ENCODE data around the gene ROCK2. TPM values are rescaled to one million over a fixed set of nuclear protein-coding genes. Genes with fewer than 3 reads are reported as not detected.
"Not testable (repeated sequence)": the region's sequence is repeated elsewhere in the genome, so short reads cannot be mapped to it uniquely, and the experiment has no call there.

Gene ROCK2
- total RNA-seq, 1 donor from 2014 or later = 63.5 TPM

DNA sequence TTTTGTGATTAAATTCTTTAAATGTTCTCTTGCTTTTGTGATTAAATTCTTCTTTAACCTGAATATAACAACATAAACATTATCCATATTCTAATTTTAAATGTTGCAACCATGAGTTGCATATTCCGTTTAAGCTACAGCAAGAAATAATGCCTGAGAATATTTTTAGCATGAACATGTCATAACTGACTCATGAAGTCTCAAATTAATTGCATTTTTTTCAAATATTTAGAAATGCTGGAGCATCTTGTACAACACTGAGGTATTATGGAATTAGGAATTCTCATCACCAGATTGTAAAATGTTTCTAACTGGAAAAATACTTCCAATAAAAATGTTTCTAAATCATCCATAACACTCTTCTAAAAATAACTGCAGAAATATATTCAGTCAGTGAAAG is 14.7 kb downstream of the ROCK2 start:
- no peak for ATAC-seq
- H3K36me3 ChIP-seq = no peaks in the 10 kb centered on the region
- intact Hi-C loops (cut with DNase I) = no loop called here
- H3K4me3 ChIP-seq = no peak overlapping the region
- no peak overlapping the region for H3K27ac ChIP-seq
- H3K9me3 ChIP-seq = no peaks in the 10 kb centered on the region
- no peaks in the 10 kb centered on the region for H3K27me3 ChIP-seq
- peaks cover 34% of the 10 kb centered on the region for H3K4me1 ChIP-seq
- TF ChIP-seq, protein P1, sequence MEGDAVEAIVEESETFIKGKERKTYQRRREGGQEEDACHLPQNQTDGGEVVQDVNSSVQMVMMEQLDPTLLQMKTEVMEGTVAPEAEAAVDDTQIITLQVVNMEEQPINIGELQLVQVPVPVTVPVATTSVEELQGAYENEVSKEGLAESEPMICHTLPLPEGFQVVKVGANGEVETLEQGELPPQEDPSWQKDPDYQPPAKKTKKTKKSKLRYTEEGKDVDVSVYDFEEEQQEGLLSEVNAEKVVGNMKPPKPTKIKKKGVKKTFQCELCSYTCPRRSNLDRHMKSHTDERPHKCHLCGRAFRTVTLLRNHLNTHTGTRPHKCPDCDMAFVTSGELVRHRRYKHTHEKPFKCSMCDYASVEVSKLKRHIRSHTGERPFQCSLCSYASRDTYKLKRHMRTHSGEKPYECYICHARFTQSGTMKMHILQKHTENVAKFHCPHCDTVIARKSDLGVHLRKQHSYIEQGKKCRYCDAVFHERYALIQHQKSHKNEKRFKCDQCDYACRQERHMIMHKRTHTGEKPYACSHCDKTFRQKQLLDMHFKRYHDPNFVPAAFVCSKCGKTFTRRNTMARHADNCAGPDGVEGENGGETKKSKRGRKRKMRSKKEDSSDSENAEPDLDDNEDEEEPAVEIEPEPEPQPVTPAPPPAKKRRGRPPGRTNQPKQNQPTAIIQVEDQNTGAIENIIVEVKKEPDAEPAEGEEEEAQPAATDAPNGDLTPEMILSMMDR (IDR thresholded peaks at IDR 0.05) = no peak
- DNase-seq = no peak

- H3K27ac ChIP-seq; H3K36me3 ChIP-seq; intact Hi-C loops (cut with DNase I); H3K9me3 ChIP-seq; DNase-seq; H3K27me3 ChIP-seq; ATAC-seq; H3K4me3 ChIP-seq: not testable (repeated sequence)
- H3K4me1 ChIP-seq = peaks cover 21% of the 10 kb centered on the region
Measured at GRCh38 chr2:11328522-11328921, 15.9 kb downstream of the ROCK2 start.

- no peaks in the 10 kb centered on the region for H3K36me3 ChIP-seq
- no peak for DNase-seq
- peaks cover 19% of the 10 kb centered on the region for H3K4me1 ChIP-seq
- no peak overlapping the region for H3K27ac ChIP-seq
- no peaks in the 10 kb centered on the region for H3K27me3 ChIP-seq
- TF ChIP-seq, protein P1 (IDR thresholded peaks at IDR 0.05) = no peak
- H3K9me3 ChIP-seq = no peaks in the 10 kb centered on the region
- intact Hi-C loops (cut with DNase I) = no loop called here
- no peak overlapping the region for H3K4me3 ChIP-seq
- no peak for ATAC-seq
Measured at GRCh38 chr2:11327871-11328270, 16.6 kb downstream of the ROCK2 start.

- no peaks in the 10 kb centered on the region for H3K27me3 ChIP-seq
- peaks cover 19% of the 10 kb centered on the region for H3K4me1 ChIP-seq
- DNase-seq (no peak), ATAC-seq (no peak)
- no peaks in the 10 kb centered on the region for H3K36me3 ChIP-seq
- no peak overlapping the region for H3K4me3 ChIP-seq
- H3K27ac ChIP-seq = no peak overlapping the region
- intact Hi-C loops (cut with DNase I) = no loop called here
- no peaks in the 10 kb centered on the region for H3K9me3 ChIP-seq
- TF ChIP-seq, protein P1 (IDR thresholded peaks at IDR 0.05) = no peak
Measured at GRCh38 chr2:11326677-11327211, 17.7 kb downstream of the ROCK2 start.

DNA sequence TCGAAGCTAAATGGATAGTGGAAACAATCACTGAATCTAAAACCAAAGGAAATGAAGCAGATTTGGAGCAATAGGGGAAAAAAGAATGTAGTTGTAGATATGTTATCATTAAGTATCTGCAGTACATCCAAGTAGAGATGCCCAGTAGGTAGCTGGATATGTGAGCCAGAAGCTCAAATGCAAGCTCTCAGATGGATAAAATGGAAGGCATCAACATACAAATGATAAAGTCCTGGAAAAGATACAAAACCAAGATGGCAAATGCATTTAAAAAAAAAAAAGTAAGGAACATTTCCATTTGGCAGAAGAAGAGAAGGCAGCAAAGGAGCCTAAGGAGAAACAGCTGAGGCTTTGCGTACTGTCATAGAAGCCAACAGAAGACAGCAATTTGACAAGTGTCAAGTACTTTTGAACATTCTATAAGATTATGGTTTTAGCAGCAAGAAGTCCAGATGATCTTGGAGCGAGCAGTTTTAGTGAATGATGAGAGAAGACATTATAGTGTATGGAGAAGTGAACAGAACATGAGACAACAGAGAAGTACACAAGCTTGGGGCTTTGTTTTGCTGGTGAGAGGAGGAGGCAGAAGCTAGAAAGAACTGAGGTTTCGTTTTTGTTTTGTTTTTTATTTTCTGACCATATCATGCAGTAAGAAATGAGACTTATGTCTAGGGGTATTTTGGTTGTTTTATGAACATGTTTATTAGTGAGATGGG is 18.3 kb downstream of the ROCK2 start:
- H3K4me3 ChIP-seq = no peak overlapping the region
- no peak for ATAC-seq
- no peak for DNase-seq
- intact Hi-C loops (cut with DNase I) = no loop called here
- H3K27ac ChIP-seq = no peak overlapping the region
- no peaks in the 10 kb centered on the region for H3K27me3 ChIP-seq
- no peaks in the 10 kb centered on the region for H3K36me3 ChIP-seq
- peaks cover 19% of the 10 kb centered on the region for H3K4me1 ChIP-seq
- TF ChIP-seq, protein P1 (IDR thresholded peaks at IDR 0.05) = no peak
- H3K9me3 ChIP-seq = no peaks in the 10 kb centered on the region

DNA sequence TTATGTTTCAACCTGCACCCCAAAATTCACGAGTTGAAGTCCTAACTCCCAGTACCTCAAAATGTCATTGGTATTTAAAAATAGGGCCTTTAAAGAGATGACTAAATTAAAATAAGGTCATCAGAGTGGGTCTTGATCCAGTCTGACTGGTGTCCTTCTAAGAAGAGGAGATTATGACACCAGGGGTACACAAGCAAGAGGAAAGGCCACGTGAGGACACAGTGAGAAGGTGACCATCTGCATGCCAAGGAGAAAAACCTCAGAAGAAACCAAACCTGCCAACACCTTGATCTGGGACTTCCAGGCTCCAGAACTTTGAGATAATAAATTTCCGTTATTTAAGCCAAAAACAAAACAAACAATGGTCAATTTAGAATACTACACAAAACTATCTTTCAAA is 22.6 kb downstream of the ROCK2 start:
- TF ChIP-seq, protein P1 (IDR thresholded peaks at IDR 0.05) = no peak
- Histone ChIP-seq H3K9me3 (no peaks in the 10 kb centered on the region), H3K27ac (no peak overlapping the region), H3K4me1 (peaks cover 14% of the 10 kb centered on the region), H3K4me3 (no peak overlapping the region), H3K36me3 (no peaks in the 10 kb centered on the region), H3K27me3 (no peaks in the 10 kb centered on the region)
- intact Hi-C loops (cut with DNase I) = no loop called here
- ATAC-seq (no peak), DNase-seq (no peak)
